SK-N-SH treated with all-trans-retinoic acid at 6 μM for 48 hours (cell line): ENCODE data around the gene OBP2B.
"Not testable (repeated sequence)": the region's sequence is repeated elsewhere in the genome, so short reads cannot be mapped to it uniquely, and the experiment has no call there.

Experiments used
- ATAC-seq: fragments of 200-7000 bp; cut with Tn5 transposase; 3 replicates; pipeline ENCODE4 v1.9.1; 2020; ENCODE audit warnings: mild to moderate bottlenecking, moderate library complexity
- ARNTL ChIP-seq: fragments of 450-650 bp; formaldehyde crosslinking; IDR thresholded peaks from 2 replicates; pipeline ENCODE4 v1.5.0; 2020; ENCODE audit warnings: low read depth, mild to moderate bottlenecking, moderate library complexity, borderline replicate concordance
- BACH2 ChIP-seq: fragments of 250-450 bp; sonication (Bioruptor Pico); IDR thresholded peaks from 2 replicates; pipeline ENCODE4 v1.9.0; 2021; ENCODE audit warnings: mild to moderate bottlenecking, borderline replicate concordance
- CREB5 ChIP-seq: fragments of 250-450 bp; sonication (Bioruptor Pico); IDR thresholded peaks from 2 replicates; pipeline ENCODE4 v1.5.1; 2020; ENCODE audit warnings: low read depth, mild to moderate bottlenecking, moderate library complexity
- CSDC2 ChIP-seq: fragments of 250-450 bp; sonication (Bioruptor Pico); IDR thresholded peaks from 2 replicates; pipeline ENCODE4 v1.5.0; 2020; ENCODE audit warnings: mild to moderate bottlenecking, moderate library complexity
- CSRNP3 ChIP-seq: fragments of 250-450 bp; sonication (Bioruptor Pico); IDR thresholded peaks from 2 replicates; pipeline ENCODE4 v1.5.1; 2021; ENCODE audit warnings: mild to moderate bottlenecking, moderate library complexity
- ESRRG ChIP-seq: fragments of 250-450 bp; sonication (Bioruptor Pico); IDR thresholded peaks from 2 replicates; pipeline ENCODE4 v1.6.1; 2021; ENCODE audit warnings: mild to moderate bottlenecking
- ISL1 ChIP-seq: fragments of 250-450 bp; sonication (Bioruptor Pico); IDR thresholded peaks from 2 replicates; pipeline ENCODE4 v2.1.2; 2022; ENCODE audit warnings: mild to moderate bottlenecking, moderate library complexity
- OSR1 ChIP-seq: fragments of 250-450 bp; sonication (Bioruptor Pico); IDR thresholded peaks from 2 replicates; pipeline ENCODE4 v1.8.0; 2022; ENCODE audit warnings: moderate library complexity, mild to moderate bottlenecking, inconsistent platforms
- PATZ1 ChIP-seq: fragments of 250-450 bp; sonication (Bioruptor Pico); IDR thresholded peaks from 2 replicates; pipeline ENCODE4 v1.8.0; 2020; ENCODE audit warnings: mild to moderate bottlenecking, moderate library complexity, borderline replicate concordance
- POU6F1 ChIP-seq: fragments of 250-450 bp; sonication (Bioruptor Pico); IDR thresholded peaks from 2 replicates; pipeline ENCODE4 v1.8.0; 2021; ENCODE audit warnings: low read depth, mild to moderate bottlenecking, moderate library complexity, borderline replicate concordance
- PPARA ChIP-seq: fragments of 250-450 bp; sonication (Bioruptor Pico); IDR thresholded peaks from 2 replicates; pipeline ENCODE4 v1.5.0; 2020; ENCODE audit warnings: mild to moderate bottlenecking, borderline replicate concordance
- RARB ChIP-seq: fragments of 250-450 bp; sonication (Bioruptor Pico); IDR thresholded peaks from 2 replicates; pipeline ENCODE4 v1.8.0; 2021; ENCODE audit warnings: mild to moderate bottlenecking, moderate library complexity
- TCF4 ChIP-seq: fragments of 250-450 bp; sonication (Bioruptor Pico); IDR thresholded peaks from 2 replicates; pipeline ENCODE4 v1.8.0; 2021; ENCODE audit warnings: mild to moderate bottlenecking, moderate library complexity, borderline replicate concordance
- TOX ChIP-seq: fragments of 250-450 bp; sonication (Bioruptor Pico); IDR thresholded peaks from 2 replicates; pipeline ENCODE4 v1.8.0; 2021; ENCODE audit warnings: mild to moderate bottlenecking, moderate library complexity, borderline replicate concordance
- TSHZ2 ChIP-seq: fragments of 250-450 bp; sonication (Bioruptor Pico); IDR thresholded peaks from 2 replicates; pipeline ENCODE4 v1.5.0; 2020; ENCODE audit warnings: mild to moderate bottlenecking, moderate library complexity
- ZC3H10 ChIP-seq: fragments of 250-450 bp; sonication (Bioruptor Pico); IDR thresholded peaks from 2 replicates; pipeline ENCODE4 v1.5.1; 2021; ENCODE audit warnings: mild to moderate bottlenecking, moderate library complexity
- ZFP3 ChIP-seq: fragments of 250-450 bp; sonication (Bioruptor Pico); IDR thresholded peaks from 2 replicates; pipeline ENCODE4 v1.5.0; 2020; ENCODE audit warnings: mild to moderate bottlenecking, moderate library complexity
- ZFP30 ChIP-seq: fragments of 450-650 bp; formaldehyde crosslinking; IDR thresholded peaks from 2 replicates; pipeline ENCODE4 v1.5.0; 2022; ENCODE audit warnings: mild to moderate bottlenecking, moderate library complexity
- ZNF565 ChIP-seq: fragments of 450-650 bp; formaldehyde crosslinking; conservative IDR thresholded peaks from 2 replicates; pipeline ENCODE4 v1.5.0; 2020; ENCODE audit warnings: low read depth, mild to moderate bottlenecking, moderate library complexity
- ZNF70 ChIP-seq: fragments of 450-650 bp; formaldehyde crosslinking; IDR thresholded peaks from 2 replicates; pipeline ENCODE4 v1.5.0; 2020; ENCODE audit warnings: mild to moderate bottlenecking, moderate library complexity
- ZNF8 ChIP-seq: fragments of 450-650 bp; formaldehyde crosslinking; IDR thresholded peaks from 2 replicates; pipeline ENCODE4 v1.5.0; 2020; ENCODE audit warnings: mild to moderate bottlenecking, moderate library complexity

The OBP2B gene

GRCh38 chr9:133225171-133226011, 16.3 kb upstream of the OBP2B start:
- TF ChIP-seq ZC3H10 (CRISPR knock-in tag), result no peak
- no peak for TF ChIP-seq ZNF8
- TF ChIP-seq TSHZ2, result no peak
- TF ChIP-seq ZFP3 (CRISPR knock-in tag), result no peak
- no peak for TF ChIP-seq ZNF70 (CRISPR knock-in tag)
- TF ChIP-seq ARNTL (CRISPR knock-in tag), result no peak
- no peak for TF ChIP-seq PATZ1 (CRISPR knock-in tag)
- TF ChIP-seq ZFP30, result no peak
- no peak for TF ChIP-seq POU6F1 (CRISPR knock-in tag)
- TF ChIP-seq ESRRG (CRISPR knock-in tag), result no peak
- no peak for TF ChIP-seq PPARA
- no peak for TF ChIP-seq CSDC2 (CRISPR knock-in tag)
- no peak for TF ChIP-seq OSR1 (CRISPR knock-in tag)
- TF ChIP-seq, all 23 proteins: peak for 0
- ATAC-seq, result no peak

- no peak for ATAC-seq
- no peak for TF ChIP-seq ZNF8
- TF ChIP-seq BACH2 (CRISPR knock-in tag), result no peak
- no peak for TF ChIP-seq RARB
- no peak for TF ChIP-seq ISL1 (CRISPR knock-in tag)
- TF ChIP-seq CREB5 (CRISPR knock-in tag), result no peak
- TF ChIP-seq ZNF565 (CRISPR knock-in tag), result no peak
- no peak for TF ChIP-seq OSR1 (CRISPR knock-in tag)
- no peak for TF ChIP-seq CSRNP3
- TF ChIP-seq TCF4, result no peak
- no peak for TF ChIP-seq PATZ1 (CRISPR knock-in tag)
- TF ChIP-seq ESRRG (CRISPR knock-in tag), result no peak
- TF ChIP-seq ZC3H10 (CRISPR knock-in tag), result no peak
- no peak for TF ChIP-seq TSHZ2
- no peak for TF ChIP-seq TOX (CRISPR knock-in tag)
Measured at GRCh38 chr9:133224762-133225161, 15.7 kb upstream of the OBP2B start.

- not testable (repeated sequence) for ATAC-seq
Measured at GRCh38 chr9:133223159-133223756, 14.2 kb upstream of the OBP2B start.

GRCh38 chr9:133221994-133222393, 12.9 kb upstream of the OBP2B start:
- ATAC-seq, result not testable (repeated sequence)
